Activated T-helper 1 cell treated with anti-CD3 and anti-CD28 coated beads, Interleukin-12 subunit alpha, Interleukin-12 subunit beta, Interleukin-2, Interleukin-4 antibody, amounts not matched to agents 30 ng/mL and 10 ng/mL and 1 ng/mL, durations not matched to agents 14 hours and 24 hours and 36 hours (primary cell): ENCODE measurements around the gene SLFN5. TPM values are rescaled to one million over a fixed set of nuclear protein-coding genes. Genes with fewer than 3 reads are reported as not detected.
"Not testable (repeated sequence)": the region's sequence is repeated elsewhere in the genome, so short reads cannot be mapped to it uniquely, and the experiment has no call there.

ENCODE experiments used
- DNase-seq: peaks from one replicate; pipeline ENCODE4 v3.0.0; 2021; ENCODE audit warnings: low spot score
- H3K27ac Mint-ChIP-seq: one replicate; pipeline ENCODE4 v1.8.0; 2021; ENCODE audit warnings: mild to moderate bottlenecking, mixed read lengths
- H3K27me3 Mint-ChIP-seq: one replicate; pipeline ENCODE4 v1.8.0; 2022; ENCODE audit warnings: mild to moderate bottlenecking, moderate library complexity, mixed read lengths; ENCODE audit not compliant: insufficient read depth
- H3K36me3 Mint-ChIP-seq: one replicate; pipeline ENCODE4 v1.8.0; 2021; ENCODE audit warnings: low read depth, mixed read lengths
- H3K4me1 Mint-ChIP-seq: one replicate; pipeline ENCODE4 v1.8.0; 2021; ENCODE audit warnings: low read depth, mixed read lengths
- H3K4me3 Mint-ChIP-seq: one replicate; pipeline ENCODE4 v1.8.0; 2021; ENCODE audit warnings: mild to moderate bottlenecking, moderate library complexity, mixed read lengths
- H3K9me3 Mint-ChIP-seq: one replicate; pipeline ENCODE4 v1.8.0; 2021; ENCODE audit warnings: mixed read lengths
- intact Hi-C: fragments of 100-400 bp; cut with micrococcal nuclease; formaldehyde crosslinking; loops from one replicate; pipeline ENCODE4 v1.15.1; 2024
- total RNA-seq: library from RNA; stranded (reverse); gene quantifications from 2 replicates; pipeline ENCODE4 v1.2.3, GENCODE V29; 2022

The SLFN5 gene
- total RNA-seq, 1 donor from 2014 or later = 11.0 TPM

- DNase-seq = peak; percentile 74
- Mint-ChIP-seq H3K9me3 (no peaks in the 10 kb centered on the region), H3K27ac (peak overlapping the region; percentile 96), H3K4me1 (peaks cover 78% of the 10 kb centered on the region), H3K4me3 (peak overlapping the region; percentile 96), H3K27me3 (no peaks in the 10 kb centered on the region), H3K36me3 (peaks cover 34% of the 10 kb centered on the region)
- intact Hi-C loops = loop anchor here (1.0 to 10.0 kb wide), 7 partner anchors 43 to 563 kb away; partner anchors contain the start of genes RFFL, SLFN11 and TAF15
These were observed 1.7 kb downstream of the SLFN5 start for GRCh38 chr17:35244341-35245195.

- Mint-ChIP-seq H3K4me1 (peaks cover 74% of the 10 kb centered on the region), H3K27me3 (no peaks in the 10 kb centered on the region), H3K36me3 (peaks cover 36% of the 10 kb centered on the region), H3K4me3 (peak overlapping the region; percentile 96), H3K9me3 (no peaks in the 10 kb centered on the region), H3K27ac (peak overlapping the region; percentile 96)
- DNase-seq = no peak
- intact Hi-C loops = loop anchor here (10.0 kb wide), 1 partner anchor 500 kb away; no protein-coding TSS in a partner anchor
These were observed 2.3 kb downstream of the SLFN5 start for GRCh38 chr17:35245196-35245486.

GRCh38 chr17:35252651-35253050 is 9.8 kb downstream of the SLFN5 start:
- H3K4me3 Mint-ChIP-seq = no peak overlapping the region
- H3K27ac Mint-ChIP-seq = no peak overlapping the region
- peaks cover 59% of the 10 kb centered on the region for H3K4me1 Mint-ChIP-seq
- peaks cover 29% of the 10 kb centered on the region for H3K36me3 Mint-ChIP-seq
- no peak for DNase-seq
- H3K9me3 Mint-ChIP-seq = no peaks in the 10 kb centered on the region
- no peaks in the 10 kb centered on the region for H3K27me3 Mint-ChIP-seq
- intact Hi-C loops = no loop called here

- peaks cover 29% of the 10 kb centered on the region for H3K36me3 Mint-ChIP-seq
These were observed 11.4 kb downstream of the SLFN5 start for GRCh38 chr17:35254107-35254773.

GRCh38 chr17:35255316-35255715 is 12.4 kb downstream of the SLFN5 start:
- intact Hi-C loops = no loop called here
- H3K36me3 Mint-ChIP-seq = peaks cover 30% of the 10 kb centered on the region
- H3K27ac Mint-ChIP-seq = no peak overlapping the region
- no peak for DNase-seq
- H3K27me3 Mint-ChIP-seq = no peaks in the 10 kb centered on the region
- H3K9me3 Mint-ChIP-seq = no peaks in the 10 kb centered on the region
- no peak overlapping the region for H3K4me3 Mint-ChIP-seq
- peaks cover 38% of the 10 kb centered on the region for H3K4me1 Mint-ChIP-seq

More at GRCh38 chr17:35254107-35254773, 11.4 kb downstream of the SLFN5 start:
- H3K4me3 Mint-ChIP-seq = no peak overlapping the region
- intact Hi-C loops = no loop called here
- no peak overlapping the region for H3K27ac Mint-ChIP-seq
- no peaks in the 10 kb centered on the region for H3K27me3 Mint-ChIP-seq
- no peak for DNase-seq
- peaks cover 43% of the 10 kb centered on the region for H3K4me1 Mint-ChIP-seq
- H3K9me3 Mint-ChIP-seq = no peaks in the 10 kb centered on the region

- Mint-ChIP-seq H3K27ac (peak overlapping the region; percentile 16), H3K36me3 (peaks cover 31% of the 10 kb centered on the region), H3K4me1 (peaks cover 32% of the 10 kb centered on the region), H3K4me3 (no peak overlapping the region), H3K9me3 (no peaks in the 10 kb centered on the region), H3K27me3 (no peaks in the 10 kb centered on the region)
- intact Hi-C loops = no loop called here
- DNase-seq = no peak
These were observed 13.8 kb downstream of the SLFN5 start for GRCh38 chr17:35256629-35257028.

- DNase-seq = no peak
- intact Hi-C loops = no loop called here
- Mint-ChIP-seq H3K4me1 (peaks cover 32% of the 10 kb centered on the region), H3K4me3 (no peak overlapping the region), H3K36me3 (peaks cover 31% of the 10 kb centered on the region), H3K27me3 (no peaks in the 10 kb centered on the region), H3K27ac (no peak overlapping the region), H3K9me3 (no peaks in the 10 kb centered on the region)
These were observed 14.4 kb downstream of the SLFN5 start for GRCh38 chr17:35257208-35257659.

GRCh38 chr17:35259001-35259400 is 16.1 kb downstream of the SLFN5 start:
- H3K27me3 Mint-ChIP-seq = no peaks in the 10 kb centered on the region
- no peak overlapping the region for H3K4me3 Mint-ChIP-seq
- peaks cover 37% of the 10 kb centered on the region for H3K36me3 Mint-ChIP-seq
- H3K9me3 Mint-ChIP-seq = no peaks in the 10 kb centered on the region
- no peak for DNase-seq
- intact Hi-C loops = no loop called here
- peaks cover 18% of the 10 kb centered on the region for H3K4me1 Mint-ChIP-seq
- no peak overlapping the region for H3K27ac Mint-ChIP-seq

GRCh38 chr17:35265071-35265470 is 22.2 kb downstream of the SLFN5 start:
- no peak overlapping the region for H3K4me3 Mint-ChIP-seq

GRCh38 chr17:35265566-35266141 is 22.8 kb downstream of the SLFN5 start:
- H3K27ac Mint-ChIP-seq = no peak overlapping the region
- DNase-seq = no peak
- intact Hi-C loops = no loop called here
- H3K9me3 Mint-ChIP-seq = no peaks in the 10 kb centered on the region
- H3K36me3 Mint-ChIP-seq = peaks cover 51% of the 10 kb centered on the region
- H3K27me3 Mint-ChIP-seq = no peaks in the 10 kb centered on the region
- H3K4me1 Mint-ChIP-seq = peaks cover 29% of the 10 kb centered on the region
- H3K4me3 Mint-ChIP-seq = no peak overlapping the region

More at GRCh38 chr17:35265071-35265470, 22.2 kb downstream of the SLFN5 start:
- Mint-ChIP-seq H3K27ac (peak overlapping the region; percentile 69), H3K36me3 (peaks cover 51% of the 10 kb centered on the region), H3K9me3 (no peaks in the 10 kb centered on the region), H3K27me3 (no peaks in the 10 kb centered on the region), H3K4me1 (peaks cover 25% of the 10 kb centered on the region)
- DNase-seq = no peak
- intact Hi-C loops = no loop called here

- Mint-ChIP-seq H3K9me3 (peaks cover 15% of the 10 kb centered on the region), H3K4me1 (peaks cover 40% of the 10 kb centered on the region), H3K36me3 (peaks cover 24% of the 10 kb centered on the region)
- H3K27me3 Mint-ChIP-seq, intact Hi-C loops, H3K4me3 Mint-ChIP-seq, H3K27ac Mint-ChIP-seq, DNase-seq: not testable (repeated sequence)
These were observed 31.5 kb downstream of the SLFN5 start for GRCh38 chr17:35274167-35275066.

- DNase-seq, H3K27ac Mint-ChIP-seq, intact Hi-C loops, H3K27me3 Mint-ChIP-seq, H3K4me3 Mint-ChIP-seq: not testable (repeated sequence)
- Mint-ChIP-seq H3K36me3 (peaks cover 11% of the 10 kb centered on the region), H3K9me3 (peaks cover 15% of the 10 kb centered on the region), H3K4me1 (peaks cover 30% of the 10 kb centered on the region)
These were observed 35.6 kb downstream of the SLFN5 start for GRCh38 chr17:35278454-35278853.
